Neutrophil (primary cell): Measurements from ENCODE around the gene PPP1R14B.

Source experiments
- H3K27ac ChIP-seq: fragments of 200-600 bp; sonication (generic); 2 replicates; pipeline ENCODE4 v1.5.1; 2016; ENCODE audit warnings: mild to moderate bottlenecking, moderate library complexity
- H3K27me3 ChIP-seq: fragments of 200-600 bp; sonication (generic); 2 replicates; pipeline ENCODE4 v1.6.0; 2016; ENCODE audit warnings: mild to moderate bottlenecking
- H3K36me3 ChIP-seq: fragments of 200-600 bp; sonication (generic); 2 replicates; pipeline ENCODE4 v1.5.1; 2017
- H3K4me1 ChIP-seq, 2 experiments: fragments of 200-600 bp in 1 of 2; sonication (generic) in 1 of 2; 1 replicate in 1 of 2; 2 replicates in 1 of 2; pipeline versions ENCODE4 v1.5.1 to v1.6.1; 2013 to 2016; ENCODE audit warnings: low read depth in 1 of 2, low read length in 1 of 2, mild to moderate bottlenecking in 1 of 2, moderate library complexity in 1 of 2; ENCODE audit not compliant: control insufficient read depth in 1 of 2, insufficient read depth in 1 of 2
- H3K4me3 ChIP-seq, 2 experiments: fragments of 200-600 bp in 1 of 2; sonication (generic) in 1 of 2; 1 replicate in 1 of 2; 2 replicates in 1 of 2; pipeline ENCODE4 v1.5.1; 2013 to 2016; ENCODE audit warnings: low read depth in 1 of 2, low read length in 1 of 2, mild to moderate bottlenecking in 1 of 2, moderate library complexity in 1 of 2
- H3K9me3 ChIP-seq: fragments of 200-600 bp; sonication (generic); 2 replicates; pipeline ENCODE4 v1.5.1; 2016
- CTCF ChIP-seq: fragments of 200-600 bp; sonication (generic); IDR thresholded peaks from 2 replicates; pipeline ENCODE4 v1.5.1; 2016; ENCODE audit warnings: antibody characterized with exemption

PPP1R14B gene

GRCh38 chr11:64284048-64284961, 37.6 kb upstream of the PPP1R14B start, which contains the start of gene BAD:
BAD (minus strand) TSS chr11:64284665; CDS start chr11:64284368, 297 bp downstream.
- Histone ChIP-seq H3K36me3 (peaks cover 8% of the 10 kb centered on the region), H3K9me3 (no peaks in the 10 kb centered on the region), H3K4me3 (peak within 1 kb of the TSS; percentile 86 to 93), H3K4me1 (peaks cover 20 to 26% of the 10 kb centered on the region in 2 experiments), H3K27ac (peak within 1 kb of the TSS; percentile 98), H3K27me3 (peaks cover 2% of the 10 kb centered on the region)
- no peak for TF ChIP-seq CTCF

GRCh38 chr11:64283092-64283491, 36.3 kb upstream of the PPP1R14B start:
- Histone ChIP-seq H3K4me3 (no peak overlapping the region), H3K4me1 (peaks cover 20 to 26% of the 10 kb centered on the region in 2 experiments), H3K27ac (peak overlapping the region; percentile 20), H3K9me3 (no peaks in the 10 kb centered on the region), H3K36me3 (peaks cover 18% of the 10 kb centered on the region), H3K27me3 (no peaks in the 10 kb centered on the region)
- no peak for TF ChIP-seq CTCF

GRCh38 chr11:64281957-64282770, 35.4 kb upstream of the PPP1R14B start:
- Histone ChIP-seq H3K27me3 (no peaks in the 10 kb centered on the region), H3K27ac (no peak overlapping the region), H3K4me1 (peaks cover 20 to 26% of the 10 kb centered on the region in 2 experiments), H3K4me3 (no peak overlapping the region), H3K36me3 (peaks cover 25% of the 10 kb centered on the region), H3K9me3 (no peaks in the 10 kb centered on the region)
- no peak for TF ChIP-seq CTCF

GRCh38 chr11:64278576-64279190, 31.9 kb upstream of the PPP1R14B start:
- peaks cover 46% of the 10 kb centered on the region for H3K36me3 ChIP-seq
- H3K27ac ChIP-seq, result no peak overlapping the region
- H3K4me1 ChIP-seq, result peaks cover 4 to 6% of the 10 kb centered on the region in 2 experiments
- H3K27me3 ChIP-seq, result no peaks in the 10 kb centered on the region
- H3K4me3 ChIP-seq, result no peak overlapping the region
- no peaks in the 10 kb centered on the region for H3K9me3 ChIP-seq
- no peak for TF ChIP-seq CTCF

- Histone ChIP-seq H3K27ac (no peak overlapping the region), H3K9me3 (no peaks in the 10 kb centered on the region), H3K4me1 (peaks cover 2 to 5% of the 10 kb centered on the region in 2 experiments), H3K36me3 (peaks cover 40% of the 10 kb centered on the region), H3K4me3 (no peak overlapping the region), H3K27me3 (no peaks in the 10 kb centered on the region)
- TF ChIP-seq CTCF, result no peak
Observed at GRCh38 chr11:64276653-64277431, 30.1 kb upstream of the PPP1R14B start.
